MM.1S (cell line): ENCODE data around the gene GPC3.

Experiments
- DNase-seq: peaks from one replicate; pipeline ENCODE4 v3.0.0-alpha.2; 2015
- H2AFZ ChIP-seq: fragments of 300-600 bp; sonication (generic); 2 replicates; pipeline ENCODE4 v1.6.0; 2016; ENCODE audit warnings: antibody characterized with exemption, low read length
- H3F3A ChIP-seq: fragments of 300-600 bp; sonication (generic); 2 replicates; pipeline ENCODE4 v1.6.1; 2016; ENCODE audit warnings: mild to moderate bottlenecking, antibody characterized with exemption, low read length, moderate library complexity, mixed read lengths; ENCODE audit not compliant: insufficient read depth
- H3K27ac ChIP-seq: fragments of 300-600 bp; sonication (generic); 2 replicates; pipeline ENCODE4 v1.5.1; 2016; ENCODE audit warnings: mild to moderate bottlenecking, low read length
- H3K27me3 ChIP-seq: fragments of 300-600 bp; sonication (generic); replicated peaks from 2 replicates; pipeline ENCODE4 v1.6.0; 2016; ENCODE audit warnings: low read length; ENCODE audit not compliant: insufficient read depth
- H3K36me3 ChIP-seq: fragments of 300-600 bp; sonication (generic); replicated peaks from 2 replicates; pipeline ENCODE4 v1.6.1; 2016; ENCODE audit warnings: mild to moderate bottlenecking, low read length, mixed read lengths; ENCODE audit not compliant: insufficient read depth
- H3K4me1 ChIP-seq: fragments of 300-600 bp; sonication (generic); 2 replicates; pipeline ENCODE4 v1.6.1; 2016; ENCODE audit warnings: low read length, mixed read lengths
- H3K4me2 ChIP-seq: fragments of 300-600 bp; sonication (generic); 2 replicates; pipeline ENCODE4 v1.6.0; 2016; ENCODE audit warnings: low read depth, low read length
- H3K4me3 ChIP-seq: fragments of 300-600 bp; sonication (generic); 2 replicates; pipeline ENCODE4 v1.5.1; 2016; ENCODE audit warnings: low read length, mixed read lengths
- H3K79me2 ChIP-seq: fragments of 300-600 bp; sonication (generic); 2 replicates; pipeline ENCODE4 v1.6.1; 2016; ENCODE audit warnings: mixed run types, low read length, mixed read lengths
- H3K9ac ChIP-seq: fragments of 300-600 bp; sonication (generic); 2 replicates; pipeline ENCODE4 v1.6.1; 2016; ENCODE audit warnings: low read length, mixed read lengths
- H3K9me2 ChIP-seq: fragments of 300-600 bp; sonication (generic); replicated peaks from 2 replicates; pipeline ENCODE4 v1.6.1; 2016; ENCODE audit warnings: mild to moderate bottlenecking, low read length, mixed read lengths; ENCODE audit not compliant: insufficient read depth
- H3K9me3 ChIP-seq: fragments of 300-600 bp; sonication (generic); replicated peaks from 2 replicates; pipeline ENCODE4 v1.6.1; 2016; ENCODE audit warnings: mild to moderate bottlenecking, low read length, mixed read lengths; ENCODE audit not compliant: insufficient read depth
- H4K20me1 ChIP-seq: fragments of 300-600 bp; sonication (generic); 2 replicates; pipeline ENCODE4 v1.6.1; 2016; ENCODE audit warnings: mild to moderate bottlenecking, low read length, moderate library complexity, mixed read lengths; ENCODE audit not compliant: insufficient read depth
- CTCF ChIP-seq: fragments of 300-600 bp; sonication (generic); IDR thresholded peaks from 2 replicates; pipeline ENCODE4 v1.5.1; 2016; ENCODE audit warnings: antibody characterized with exemption, low read length, mixed read lengths
- EZH2 ChIP-seq: fragments of 300-600 bp; sonication (generic); optimal IDR thresholded peaks from 2 replicates; pipeline ENCODE3; 2017; ENCODE audit warnings: low read depth, mild to moderate bottlenecking, antibody characterized with exemption, low read length, mixed read lengths
- EZH2phosphoT487 ChIP-seq: fragments of 300-600 bp; sonication (generic); IDR thresholded peaks from 2 replicates; pipeline ENCODE4 v1.6.1; 2018; ENCODE audit warnings: antibody characterized with exemption, low read length

The GPC3 gene

GRCh38 chrX:133854290-133854689, 131.1 kb downstream of the GPC3 start:
- TF ChIP-seq EZH2 = no peak
- TF ChIP-seq CTCF = no peak
- no peak for TF ChIP-seq EZH2phosphoT487
- H3K4me2 ChIP-seq = no peak overlapping the region
- H3K36me3 ChIP-seq = no peaks in the 10 kb centered on the region
- H3K79me2 ChIP-seq = no peaks in the 10 kb centered on the region
- H3K27me3 ChIP-seq = no peaks in the 10 kb centered on the region
- H4K20me1 ChIP-seq = no peaks in the 10 kb centered on the region
- H3K4me3 ChIP-seq = no peak overlapping the region
- H3K9me3 ChIP-seq = no peaks in the 10 kb centered on the region
- no peak overlapping the region for H3K27ac ChIP-seq
- no peaks in the 10 kb centered on the region for H3F3A ChIP-seq
- no peak for DNase-seq
- H3K9me2 ChIP-seq = no peaks in the 10 kb centered on the region
- no peak overlapping the region for H3K9ac ChIP-seq
- H3K4me1 ChIP-seq = no peaks in the 10 kb centered on the region
- no peak overlapping the region for H2AFZ ChIP-seq

GRCh38 chrX:133852837-133853356, 132.5 kb downstream of the GPC3 start:
- H3K9me2 ChIP-seq = no peaks in the 10 kb centered on the region
- H3K4me2 ChIP-seq = no peak overlapping the region
- no peak for DNase-seq
- no peaks in the 10 kb centered on the region for H3F3A ChIP-seq
- TF ChIP-seq EZH2phosphoT487 (no peak), EZH2 (no peak), CTCF (no peak)
- no peaks in the 10 kb centered on the region for H4K20me1 ChIP-seq
- H3K79me2 ChIP-seq = no peaks in the 10 kb centered on the region
- H3K4me3 ChIP-seq = no peak overlapping the region
- no peak overlapping the region for H3K9ac ChIP-seq
- H3K27me3 ChIP-seq = no peaks in the 10 kb centered on the region
- no peaks in the 10 kb centered on the region for H3K9me3 ChIP-seq
- no peak overlapping the region for H3K27ac ChIP-seq
- H3K36me3 ChIP-seq = no peaks in the 10 kb centered on the region
- H2AFZ ChIP-seq = no peak overlapping the region
- no peaks in the 10 kb centered on the region for H3K4me1 ChIP-seq

GRCh38 chrX:133852401-133852800, 133.0 kb downstream of the GPC3 start:
- TF ChIP-seq EZH2phosphoT487 (no peak), EZH2 (no peak), CTCF (no peak)
- Histone ChIP-seq H3K27ac (no peak overlapping the region), H2AFZ (no peak overlapping the region), H3K9me2 (no peaks in the 10 kb centered on the region), H3K9me3 (no peaks in the 10 kb centered on the region), H3K9ac (no peak overlapping the region), H3K27me3 (no peaks in the 10 kb centered on the region), H3F3A (no peaks in the 10 kb centered on the region), H3K36me3 (no peaks in the 10 kb centered on the region), H3K4me2 (no peak overlapping the region), H3K79me2 (no peaks in the 10 kb centered on the region), H4K20me1 (no peaks in the 10 kb centered on the region), H3K4me1 (no peaks in the 10 kb centered on the region), H3K4me3 (no peak overlapping the region)
- no peak for DNase-seq
